ENCODE results near the gene IFIT5.

GRCh38 chr10:89468191-89468965 is 54.0 kb downstream of the IFIT5 start:
- TF ChIP-seq EZH2 (IDR thresholded peaks at IDR 0.05; ENCODE audit: insufficient read depth, poor library complexity, severe bottlenecking) (no peak), EZH2phosphoT487 (IDR thresholded peaks at IDR 0.05; ENCODE audit: insufficient read depth, low read depth) (no peak)

Data from GM23248 (cell line).